GM21526 (cell line): ENCODE data around the gene ZSCAN31.
A peak's percentile ranks its signal among the peaks of the same experiment; 100 is the strongest.

Source experiments
- ATAC-seq: cut with Tn5 transposase; IDR thresholded peaks from one replicate; pipeline ENCODE4 v1.9.1; 2021; ENCODE audit warnings: moderate library complexity; ENCODE audit not compliant: unreplicated experiment, low FRiP score

ZSCAN31 gene

DNA sequence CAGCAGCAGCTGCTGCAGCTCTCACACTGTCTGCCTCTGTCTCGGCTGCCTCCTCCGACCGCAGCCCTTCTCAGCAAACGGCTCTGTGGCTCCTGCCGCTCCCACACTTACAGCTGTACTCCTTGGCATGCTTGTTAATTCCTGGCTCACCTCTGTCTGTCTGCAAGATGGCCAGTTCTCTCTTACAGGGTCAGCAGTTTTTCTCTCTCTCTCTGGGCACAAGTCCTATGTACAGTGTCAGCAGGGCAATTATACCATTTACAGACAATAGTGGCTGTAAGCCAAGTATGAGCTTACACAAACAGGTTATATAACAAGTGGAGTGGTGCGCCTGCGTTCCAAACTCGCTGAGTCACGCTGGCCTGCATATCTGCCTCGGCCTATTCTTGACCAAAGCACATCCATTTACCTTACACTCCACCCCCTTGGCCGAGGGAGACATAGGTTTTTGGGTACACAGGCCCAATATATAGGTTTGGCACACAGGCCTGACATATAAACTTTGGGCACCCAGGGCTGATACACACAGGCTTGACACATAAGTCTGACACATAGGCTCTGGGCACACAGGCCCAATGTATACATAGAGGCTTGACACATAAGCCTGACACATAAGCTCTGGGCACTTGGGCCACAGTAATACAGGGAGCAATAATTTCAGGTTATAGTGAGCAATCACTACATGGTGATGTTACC lies 18.2 kb upstream of the ZSCAN31 start:
- no peak for ATAC-seq

DNA sequence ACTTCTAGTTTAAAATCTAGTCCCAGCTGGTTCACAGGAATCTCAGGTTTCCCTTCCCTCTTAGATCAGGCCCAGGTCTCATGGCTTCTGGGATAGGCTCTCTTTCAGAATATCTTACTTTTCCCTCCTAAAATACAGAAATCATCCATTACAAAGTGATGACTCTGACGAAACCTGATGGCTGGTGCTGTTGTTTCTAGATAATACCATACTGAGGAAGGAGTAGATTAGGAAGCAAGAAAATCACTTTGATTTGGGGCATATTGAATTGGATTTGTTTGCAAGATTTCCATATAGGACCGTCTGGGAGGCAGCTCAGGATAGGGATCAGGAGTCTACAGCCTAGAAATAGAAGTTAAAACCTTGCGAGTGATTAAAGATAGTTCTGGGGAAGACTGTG lies 17.4 kb upstream of the ZSCAN31 start:
- no peak for ATAC-seq

- ATAC-seq, result no peak
Measured at GRCh38 chr6:28351493-28351925, 15.6 kb upstream of the ZSCAN31 start.

DNA sequence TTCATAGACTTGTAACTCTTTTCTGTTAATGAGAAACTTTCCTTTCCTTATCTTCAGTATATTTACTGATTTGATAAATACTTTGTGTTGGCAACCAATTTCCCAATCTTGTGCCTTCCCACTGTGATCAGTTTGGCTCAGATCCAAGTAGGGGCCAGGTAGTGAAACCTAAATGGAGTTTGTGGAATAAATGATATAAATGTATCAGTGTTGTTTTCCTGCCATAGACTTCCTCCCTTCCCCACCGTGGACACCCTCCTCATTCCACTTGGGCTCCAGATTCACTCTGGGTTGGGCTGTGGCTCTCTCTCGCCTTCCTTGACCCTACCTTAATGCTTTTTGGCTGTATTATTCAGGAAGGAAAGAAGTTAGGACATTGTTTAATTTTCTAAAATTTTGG lies 15.1 kb upstream of the ZSCAN31 start:
- ATAC-seq, result no peak

DNA sequence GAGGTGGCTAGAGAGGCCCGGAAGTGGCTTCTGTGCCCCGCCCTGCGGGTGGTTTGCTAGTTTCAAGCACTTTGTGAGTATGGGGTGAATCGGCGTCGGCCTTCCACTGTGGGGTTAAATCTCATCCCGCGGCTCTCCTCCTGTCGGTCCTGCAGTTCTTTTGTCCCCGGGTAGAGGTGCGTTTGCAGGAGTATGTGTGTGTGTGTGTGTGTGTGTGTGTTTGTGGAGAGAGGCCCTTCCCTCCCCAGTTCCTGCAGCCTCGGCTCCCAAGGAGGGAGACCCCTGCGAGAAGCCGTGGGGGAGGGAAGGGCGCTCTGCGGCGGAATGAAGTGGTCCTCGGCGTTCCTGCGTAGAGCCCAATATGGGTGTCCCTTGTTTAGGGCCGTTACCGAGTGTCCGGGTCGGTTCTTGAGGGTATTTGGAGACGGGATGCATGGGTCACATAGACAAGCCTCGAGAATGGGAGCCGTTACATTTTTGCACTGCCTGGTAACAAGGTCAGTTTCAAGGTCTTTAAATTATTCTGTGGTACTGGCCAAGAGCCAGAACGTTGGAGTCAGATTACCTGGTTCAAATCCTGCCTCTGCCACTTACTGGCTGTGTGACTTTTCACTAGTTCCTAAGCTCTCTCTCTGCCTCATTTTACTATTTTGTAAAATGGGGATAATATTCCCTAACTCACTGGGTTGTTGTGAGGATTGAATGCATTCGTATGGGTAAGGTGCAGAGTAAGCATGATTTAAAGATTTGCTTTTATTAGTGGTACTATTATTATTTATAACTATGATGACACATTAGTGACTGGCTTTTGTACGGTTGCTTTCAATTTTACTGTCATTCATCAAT lies 14.2 kb upstream of the ZSCAN31 start, which contains the start of gene ZKSCAN3:
Gene ZKSCAN3, plus strand, starts transcription at position 56 of the 846 bp plus-strand sequence. CDS start 9,640 bp downstream, outside the sequence.
- ATAC-seq, result peak; percentile 93

DNA sequence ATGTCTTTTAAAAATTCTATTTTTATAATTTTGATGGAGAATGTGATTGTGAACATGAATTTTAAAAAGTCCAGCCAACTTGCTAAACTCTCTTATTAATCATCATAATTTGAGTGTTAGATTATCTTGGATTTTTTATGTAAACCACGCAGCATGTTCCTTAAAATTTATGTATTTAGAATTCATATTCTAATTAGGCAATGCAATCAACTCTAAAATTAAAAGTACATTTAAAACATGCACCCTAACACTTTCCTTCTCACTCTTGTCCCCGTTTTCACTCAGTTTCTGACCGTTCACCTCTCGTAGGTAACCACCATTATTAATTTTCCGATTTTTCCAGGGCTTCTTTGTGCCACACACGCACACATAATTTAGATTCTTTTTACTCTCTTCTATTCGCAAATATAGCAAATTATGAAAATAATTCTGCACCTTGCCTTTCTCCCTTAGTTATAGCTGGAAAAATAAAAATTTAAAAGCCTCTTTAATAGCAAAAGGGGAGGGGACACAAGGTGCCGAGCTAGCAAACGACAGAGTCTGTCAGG lies 13.5 kb upstream of the ZSCAN31 start:
- ATAC-seq, result no peak

- no peak for ATAC-seq
Measured at GRCh38 chr6:28347119-28347518, 11.2 kb upstream of the ZSCAN31 start.

DNA sequence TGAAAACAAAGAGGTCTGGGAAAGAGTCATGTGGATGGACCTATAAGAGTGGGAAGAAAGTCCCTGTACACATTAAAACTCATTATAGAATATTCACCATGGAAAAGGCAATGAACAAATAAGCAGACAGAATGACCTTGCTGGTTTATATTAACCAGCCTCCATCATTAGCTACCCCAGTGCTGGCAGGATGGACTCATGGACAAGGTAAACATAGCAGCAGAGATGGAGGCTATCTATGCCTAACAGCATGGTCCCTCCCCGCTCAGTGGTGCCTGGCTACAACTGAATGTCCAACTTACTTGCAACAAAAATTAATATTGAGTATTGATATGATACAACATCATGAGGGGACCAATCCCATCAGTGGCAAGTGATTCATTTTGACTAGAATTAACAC lies 9.3 kb upstream of the ZSCAN31 start:
- ATAC-seq, result no peak

GRCh38 chr6:28343898-28344677 lies 8.1 kb upstream of the ZSCAN31 start:
- ATAC-seq, result no peak

DNA sequence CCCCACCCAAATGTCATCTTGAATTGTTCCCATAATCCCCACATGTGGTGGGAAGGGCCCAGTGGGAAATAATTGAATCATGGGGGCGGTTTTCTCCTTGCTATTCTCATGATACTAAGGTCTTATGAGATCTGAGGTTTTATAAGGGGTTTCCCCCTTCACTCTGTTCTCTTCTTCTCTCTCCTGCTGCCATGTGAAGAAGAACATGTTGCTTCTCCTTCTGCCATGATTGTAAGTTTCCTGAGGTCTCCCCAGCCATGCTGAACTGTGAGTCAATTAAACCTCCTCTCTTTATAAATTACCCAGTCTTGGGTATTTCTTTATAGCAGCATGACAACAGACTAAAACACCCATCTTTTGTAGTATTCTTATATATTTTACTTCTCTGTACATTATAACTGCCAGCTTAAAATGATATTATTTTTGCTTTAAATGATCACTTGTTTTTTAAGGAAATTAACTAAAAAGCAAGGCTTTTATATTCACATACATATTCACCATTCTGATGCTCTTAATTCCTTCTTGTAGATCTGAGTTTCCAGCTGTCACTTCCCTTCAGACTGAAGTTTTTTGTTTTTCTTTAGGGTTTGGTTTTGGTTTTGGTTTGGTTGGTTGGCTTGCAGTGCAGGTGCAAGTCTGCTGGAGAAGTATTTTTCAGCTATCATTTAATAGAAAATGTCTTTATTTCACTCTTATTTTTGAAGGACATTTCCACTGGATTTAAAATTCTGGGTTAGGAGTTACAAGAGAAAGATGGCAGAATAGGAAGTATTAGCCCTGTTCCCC lies 4.6 kb upstream of the ZSCAN31 start:
- no peak for ATAC-seq

- no peak for ATAC-seq
Measured at GRCh38 chr6:28337121-28337520, 1.2 kb upstream of the ZSCAN31 start.

- ATAC-seq, result no peak
Measured at GRCh38 chr6:28336284-28337120, 554 bp upstream of the ZSCAN31 start.

DNA sequence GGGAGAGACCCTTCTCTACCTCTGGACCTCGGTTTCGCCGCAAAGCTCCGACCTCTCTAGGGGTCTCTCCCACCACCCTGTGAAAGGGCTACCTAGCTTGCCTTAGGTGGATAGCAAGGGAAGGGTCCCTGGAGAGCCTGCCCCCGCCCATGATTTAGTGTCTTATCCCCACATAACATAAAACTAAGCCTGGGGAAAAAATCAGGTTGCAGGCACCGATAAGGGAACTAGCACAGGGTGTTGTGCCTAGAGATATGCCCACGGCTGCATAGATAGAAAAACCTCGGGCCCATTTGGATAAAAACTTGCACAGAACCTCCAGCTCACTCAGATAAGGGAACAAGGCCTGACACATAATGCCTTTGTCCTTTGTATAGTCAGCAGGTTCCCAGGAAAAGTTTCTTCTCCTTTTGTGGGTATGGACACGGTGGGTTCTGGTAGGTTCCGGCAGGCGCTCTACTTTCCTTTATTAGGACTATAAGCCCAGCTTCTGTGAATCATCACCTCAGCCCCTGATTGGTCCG lies 846 bp downstream of the ZSCAN31 start:
- no peak for ATAC-seq

DNA sequence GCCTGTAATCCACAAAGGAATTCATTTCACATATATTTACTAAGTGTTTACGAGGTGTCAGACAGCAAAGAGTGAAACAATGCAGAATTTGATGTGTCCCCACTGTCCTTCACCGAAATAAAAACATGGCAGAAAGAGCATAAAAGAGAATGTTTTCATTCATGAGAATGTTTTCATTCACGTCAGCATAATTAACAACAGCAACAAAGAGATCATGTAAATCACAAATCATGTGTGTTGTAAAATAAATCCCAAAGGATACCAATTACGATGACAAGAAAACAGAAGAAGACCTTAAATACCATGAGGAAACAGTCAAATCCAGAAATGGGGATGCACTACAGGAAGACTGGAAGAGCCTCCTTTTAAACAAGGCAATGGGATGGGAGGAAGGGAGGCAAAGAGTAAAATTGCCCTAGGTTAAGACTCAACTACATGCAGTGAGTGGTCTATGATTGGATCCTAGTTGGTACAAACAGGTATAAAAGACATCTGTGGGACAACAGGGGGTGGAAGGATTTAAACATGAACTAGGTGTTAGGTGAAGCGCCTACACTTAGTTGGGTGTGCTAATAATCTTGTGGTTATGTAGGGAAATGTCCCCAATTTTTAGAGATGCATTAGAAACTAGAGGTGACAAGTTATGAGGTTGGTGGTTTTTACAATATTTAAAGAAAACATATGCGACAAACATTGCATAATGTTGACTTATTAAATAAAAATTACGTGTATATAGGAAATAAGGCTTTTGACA lies 1.5 kb downstream of the ZSCAN31 start:
- ATAC-seq, result no peak

GRCh38 chr6:28333599-28334018 lies 2.3 kb downstream of the ZSCAN31 start:
- ATAC-seq, result no peak

GRCh38 chr6:28333047-28333446 lies 2.9 kb downstream of the ZSCAN31 start:
- ATAC-seq, result no peak

DNA sequence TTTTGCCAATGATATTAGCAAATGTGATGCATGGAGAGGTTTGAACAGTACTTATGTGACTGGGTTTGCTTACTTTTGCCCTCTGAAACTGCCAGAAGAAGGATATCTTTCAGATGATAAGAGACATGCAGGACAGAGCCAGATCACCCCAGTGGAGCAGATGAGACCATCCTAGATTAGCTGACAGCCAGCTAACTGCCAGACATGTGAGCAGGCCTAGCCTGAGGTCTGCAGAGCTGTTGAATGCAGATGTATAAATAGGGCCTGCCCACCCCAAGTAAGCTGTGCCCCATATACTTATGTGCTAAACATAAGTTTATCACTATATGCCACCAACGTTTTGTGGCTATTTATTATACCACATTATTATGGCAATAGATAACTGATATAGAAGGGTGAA lies 5.9 kb downstream of the ZSCAN31 start:
- no peak for ATAC-seq

DNA sequence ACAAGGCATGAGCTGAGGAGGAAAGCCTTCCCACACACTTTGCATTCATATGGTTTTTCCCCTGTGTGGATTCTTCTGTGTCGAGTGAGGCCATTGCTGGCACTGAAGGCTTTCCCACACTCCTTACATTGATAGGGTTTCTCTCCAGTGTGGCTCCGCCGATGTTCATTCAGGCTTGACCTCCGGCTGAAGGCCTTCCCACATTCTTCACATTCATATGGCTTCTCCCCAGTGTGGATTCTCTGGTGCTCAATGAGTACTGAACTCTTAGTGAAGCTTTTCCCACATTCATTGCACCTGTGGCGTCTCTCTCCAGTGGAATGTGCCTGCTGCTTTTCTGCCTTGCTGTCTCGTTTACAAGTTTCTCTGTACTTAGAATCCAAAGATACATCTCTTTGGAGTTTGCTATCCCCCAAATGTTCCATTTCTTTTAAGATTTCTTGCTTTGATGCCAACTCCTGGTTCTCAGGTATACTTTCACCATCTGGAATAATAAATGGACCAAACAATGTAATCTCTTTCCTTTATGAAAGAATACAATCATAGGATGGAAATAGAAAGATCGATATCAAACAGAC lies 9.5 kb downstream of the ZSCAN31 start:
- no peak for ATAC-seq
